Measurements from ENCODE around the gene NACC1.
"Not testable (repeated sequence)": the region's sequence is repeated elsewhere in the genome, so short reads cannot be mapped to it uniquely, and the experiment has no call there.

- TF ChIP-seq, protein P1, sequence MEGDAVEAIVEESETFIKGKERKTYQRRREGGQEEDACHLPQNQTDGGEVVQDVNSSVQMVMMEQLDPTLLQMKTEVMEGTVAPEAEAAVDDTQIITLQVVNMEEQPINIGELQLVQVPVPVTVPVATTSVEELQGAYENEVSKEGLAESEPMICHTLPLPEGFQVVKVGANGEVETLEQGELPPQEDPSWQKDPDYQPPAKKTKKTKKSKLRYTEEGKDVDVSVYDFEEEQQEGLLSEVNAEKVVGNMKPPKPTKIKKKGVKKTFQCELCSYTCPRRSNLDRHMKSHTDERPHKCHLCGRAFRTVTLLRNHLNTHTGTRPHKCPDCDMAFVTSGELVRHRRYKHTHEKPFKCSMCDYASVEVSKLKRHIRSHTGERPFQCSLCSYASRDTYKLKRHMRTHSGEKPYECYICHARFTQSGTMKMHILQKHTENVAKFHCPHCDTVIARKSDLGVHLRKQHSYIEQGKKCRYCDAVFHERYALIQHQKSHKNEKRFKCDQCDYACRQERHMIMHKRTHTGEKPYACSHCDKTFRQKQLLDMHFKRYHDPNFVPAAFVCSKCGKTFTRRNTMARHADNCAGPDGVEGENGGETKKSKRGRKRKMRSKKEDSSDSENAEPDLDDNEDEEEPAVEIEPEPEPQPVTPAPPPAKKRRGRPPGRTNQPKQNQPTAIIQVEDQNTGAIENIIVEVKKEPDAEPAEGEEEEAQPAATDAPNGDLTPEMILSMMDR (IDR thresholded peaks at IDR 0.05; ENCODE audit: borderline replicate concordance, extremely low read depth, low read length, poor library complexity, severe bottlenecking) = not testable (repeated sequence)
- TF ChIP-seq EZH2 (IDR thresholded peaks at IDR 0.05; ENCODE audit: borderline replicate concordance, low read depth, low read length, severe bottlenecking) = not testable (repeated sequence)
Measured at GRCh38 chr19:13149173-13149627, 31.1 kb downstream of the NACC1 start.

Data from DND-41 (cell line).